Endothelial cell of umbilical vein (primary cell): Measurements from ENCODE around the gene DNAJC4. TPM values are rescaled to one million over a fixed set of nuclear protein-coding genes. Genes with fewer than 3 reads are reported as not detected.
A peak's percentile ranks its signal among the peaks of the same experiment; 100 is the strongest.

ENCODE experiments used
- BruUV-seq: library from RNA; stranded (reverse); fragments of 400-500 nt; replicated peaks from 2 replicates; lab custom pipeline; 2021; lab: Mats Ljungman, UMichigan
- CTCF ChIA-PET: fragments of 300-600, 350-600 bp; sonication (Branson Sonifier 250); formaldehyde crosslinking; loops from one replicate; lab custom pipeline; 2021; ENCODE audit warnings: antibody characterized with exemption, inconsistent platforms; lab: Charles Lee
- POLR2A ChIA-PET: fragments of 300-600, 350-600 bp; sonication (Branson Sonifier 250); formaldehyde crosslinking; loops from one replicate; lab custom pipeline; 2021; ENCODE audit warnings: antibody characterized with exemption, inconsistent platforms; lab: Charles Lee
- DNase-seq: peaks from one replicate; pipeline ENCODE4 v3.0.0-alpha.2; 2011; ENCODE audit warnings: low read depth, low spot score
- FAIRE-seq: peaks from 2 replicates; lab custom pipeline; 2011; peaks lifted over from hg19 to GRCh38; lab: Jason Lieb, UNC
- H2AFZ ChIP-seq: 2 replicates; pipeline ENCODE4 v1.6.0; 2012; ENCODE audit warnings: low read depth, low read length, control low read depth, inconsistent platforms
- H3K27ac ChIP-seq: 2 replicates; pipeline ENCODE4 v1.5.1; 2011; ENCODE audit warnings: low read depth, mild to moderate bottlenecking, control low read depth, low read length, moderate library complexity; ENCODE audit not compliant: insufficient read depth
- H3K27me3 ChIP-seq, 2 experiments: 2 replicates each; pipeline versions ENCODE4 v1.6.0 to v1.6.1; 2011; ENCODE audit warnings: low read length in 2 of 2, mixed read lengths in 1 of 2; ENCODE audit not compliant: control insufficient read depth in 2 of 2, insufficient read depth in 2 of 2
- H3K36me3 ChIP-seq, 2 experiments: 2 replicates in 1 of 2; 3 replicates in 1 of 2; pipeline ENCODE4 v1.5.1; 2011; ENCODE audit warnings: low read length in 2 of 2, mild to moderate bottlenecking in 1 of 2, moderate library complexity in 1 of 2; ENCODE audit not compliant: control insufficient read depth in 2 of 2, insufficient read depth in 2 of 2; ENCODE audit errors: extremely low read depth in 1 of 2
- H3K4me1 ChIP-seq: 3 replicates; pipeline ENCODE4 v1.5.1; 2011; ENCODE audit warnings: mild to moderate bottlenecking, low read length; ENCODE audit not compliant: control insufficient read depth, insufficient read depth; ENCODE audit errors: extremely low read depth
- H3K4me2 ChIP-seq: 2 replicates; pipeline ENCODE4 v1.6.1; 2011; ENCODE audit warnings: low read length, control low read depth, mixed read lengths; ENCODE audit not compliant: insufficient read depth
- H3K4me3 ChIP-seq, 3 experiments: fragments of 200-600 bp in 1 of 3; sonication (generic), shearing (Covaris generic) in 1 of 3; replicated peaks in 1 of 3; 2 replicates each; pipeline ENCODE4 v1.5.1; 2011 to 2016; ENCODE audit warnings: control low read depth in 3 of 3, low read length in 3 of 3, mild to moderate bottlenecking in 2 of 3, inconsistent platforms in 1 of 3, low read depth in 1 of 3, moderate library complexity in 1 of 3; ENCODE audit not compliant: insufficient read depth in 1 of 3
- H3K79me2 ChIP-seq: 2 replicates; pipeline ENCODE4 v1.6.0; 2012; ENCODE audit warnings: low read length, inconsistent platforms; ENCODE audit not compliant: control insufficient read depth, insufficient read depth
- H3K9ac ChIP-seq: replicated peaks from 2 replicates; pipeline ENCODE3; 2011; ENCODE audit warnings: low read length, control low read depth; ENCODE audit not compliant: insufficient read depth; ENCODE audit errors: extremely low read depth
- H3K9me1 ChIP-seq: replicated peaks from 3 replicates; pipeline ENCODE4 v1.6.0; 2011; ENCODE audit warnings: mild to moderate bottlenecking, low read length; ENCODE audit not compliant: control insufficient read depth, insufficient read depth; ENCODE audit errors: extremely low read depth
- H3K9me3 ChIP-seq: replicated peaks from 2 replicates; pipeline ENCODE4 v1.5.1; 2012; ENCODE audit warnings: low read length, inconsistent platforms; ENCODE audit not compliant: control insufficient read depth, insufficient read depth
- H4K20me1 ChIP-seq: replicated peaks from 2 replicates; pipeline ENCODE3; 2011; ENCODE audit warnings: mild to moderate bottlenecking, low read length; ENCODE audit not compliant: control insufficient read depth, insufficient read depth; ENCODE audit errors: extremely low read depth
- POLR2A ChIP-seq: IDR thresholded peaks from 2 replicates; pipeline ENCODE4 v1.6.1; 2012; ENCODE audit warnings: low read depth, mild to moderate bottlenecking, control low read depth, low read length
- POLR2AphosphoS5 ChIP-seq: IDR thresholded peaks from 2 replicates; pipeline ENCODE4 v1.6.1; 2012; ENCODE audit warnings: low read depth, mild to moderate bottlenecking, control low read depth, low read length, moderate library complexity; ENCODE audit not compliant: insufficient read depth
- dilution Hi-C: fragments of 300-500 bp; cut with MboI; formaldehyde crosslinking; loops from one replicate; pipeline ENCODE4 v1.15.0; 2019; ENCODE audit warnings: low sequenced_read_pairs; ENCODE audit not compliant: extremely low pct_ligation_motif_present
- intact Hi-C: fragments of 100-400 bp; cut with micrococcal nuclease; formaldehyde crosslinking; loops from one replicate; pipeline ENCODE4 v1.10.0; 2022
- polyA plus RNA-seq, 4 experiments: library from polyadenylated mRNA; depleted of rRNA in 3 of 4; stranded (reverse) in 3 of 4; unstranded in 1 of 4; fragments of >200 nt; gene quantifications; 2 replicates each; pipeline versions ENCODE4 v1.2.1 to v1.2.3, GENCODE V29; 2011 to 2012; ENCODE audit warnings: missing spikeins in 1 of 4
- total RNA-seq: library from RNA; stranded (reverse); gene quantifications from 2 replicates; pipeline ENCODE4 v1.2.3, GENCODE V29; 2021
- TF ChIP-seq, protein P1 (sequence below): IDR thresholded peaks from 2 replicates; pipeline ENCODE4 v1.6.1; 2011; ENCODE audit not compliant: insufficient read depth, insufficient read length
- TF ChIP-seq, protein P2 (sequence below), 2 donors: IDR thresholded peaks; 1 replicate in 1 of 2; 2 replicates in 1 of 2; pipeline ENCODE4 v1.5.1; 2011; ENCODE audit warnings: low read length in 2 of 2, mild to moderate bottlenecking in 2 of 2, moderate library complexity in 2 of 2, control low read depth in 1 of 2, inconsistent platforms in 1 of 2, low read depth in 1 of 2; ENCODE audit not compliant: insufficient read depth in 1 of 2; ENCODE audit errors: extremely low read depth in 1 of 2

The DNAJC4 gene
- total and polyA plus RNA-seq, 2 donors (not counting 3 experiments of a cell fraction or from before 2014, with no cell fraction given) = 23.5 to 41.2 TPM

DNA sequence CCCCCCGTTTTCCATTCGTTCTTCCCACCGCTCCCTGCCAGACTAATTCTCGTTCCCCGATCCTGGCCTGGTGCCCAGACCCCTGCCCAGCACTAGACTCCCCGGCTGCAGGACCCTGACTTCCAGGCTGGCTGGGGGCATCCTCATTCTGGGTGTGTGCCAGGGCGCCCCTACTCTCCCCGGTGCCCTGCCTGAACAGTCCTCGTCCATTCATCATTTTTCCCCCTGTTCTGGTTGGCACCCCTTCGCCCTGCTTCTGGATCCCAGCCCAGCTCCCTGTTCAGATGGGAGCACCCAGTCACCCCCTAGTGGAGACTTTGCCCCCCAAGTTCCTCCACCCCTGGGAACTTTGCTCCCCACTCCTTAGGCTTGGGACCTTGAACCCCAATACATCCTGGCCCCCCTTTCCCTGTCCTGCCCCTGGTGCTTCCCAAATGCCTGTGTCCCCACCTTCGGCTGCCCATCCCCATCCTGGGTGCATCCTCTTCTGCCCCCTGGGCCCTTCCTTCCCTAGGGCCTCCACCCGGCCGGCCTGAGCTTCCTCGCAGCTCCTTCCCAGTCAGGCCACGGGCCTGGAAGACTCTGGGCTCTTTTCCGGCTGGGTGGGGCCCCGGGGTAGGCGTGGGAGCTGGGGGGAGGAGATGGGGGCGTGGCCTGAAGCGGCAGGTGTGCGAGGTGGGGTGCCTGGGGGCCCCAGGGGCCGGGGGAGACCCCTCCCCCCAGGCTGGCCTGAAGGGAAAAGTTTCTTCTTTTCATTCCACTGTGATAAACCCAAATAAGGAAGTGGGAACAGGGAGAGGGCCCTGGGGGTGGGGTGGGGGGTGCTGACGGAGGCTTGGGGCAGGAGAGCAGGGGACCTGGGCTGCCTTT, 21.9 kb downstream of the DNAJC4 start:
- intact Hi-C loops = no loop called here
- Histone ChIP-seq H3K27me3 (no peaks in the 10 kb centered on the region), H3K4me2 (peak overlapping the region; percentile 86), H3K4me3 (peak overlapping the region; percentile 80 to 93 (median 80)), H3K9me1 (no peaks in the 10 kb centered on the region), H3K9ac (peak overlapping the region; percentile 65), H2AFZ (peak overlapping the region; percentile 23), H3K27ac (peak overlapping the region; percentile 49), H3K4me1 (peaks cover 27% of the 10 kb centered on the region), H3K9me3 (no peaks in the 10 kb centered on the region), H3K79me2 (peaks cover 32% of the 10 kb centered on the region), H3K36me3 (peaks cover 2 to 17% of the 10 kb centered on the region in 2 experiments), H4K20me1 (no peaks in the 10 kb centered on the region)
- no TSS peak for BruUV-seq
- DNase-seq = no peak
- CTCF ChIA-PET = interaction anchor here (0.7 to 4.7 kb wide), 10 partner anchors 8 to 103 kb away, joined by 3 to 60 read pairs (median 8); partner anchors contain the start of genes CATSPERZ, FERMT3, PRDX5 and STIP1
- POLR2A ChIA-PET = no interaction called here
- TF ChIP-seq POLR2AphosphoS5 (peak; percentile 46), POLR2A (peak; percentile 38)
- TF ChIP-seq, protein P1, sequence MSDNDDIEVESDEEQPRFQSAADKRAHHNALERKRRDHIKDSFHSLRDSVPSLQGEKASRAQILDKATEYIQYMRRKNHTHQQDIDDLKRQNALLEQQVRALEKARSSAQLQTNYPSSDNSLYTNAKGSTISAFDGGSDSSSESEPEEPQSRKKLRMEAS = no peak
- TF ChIP-seq, protein P2, sequence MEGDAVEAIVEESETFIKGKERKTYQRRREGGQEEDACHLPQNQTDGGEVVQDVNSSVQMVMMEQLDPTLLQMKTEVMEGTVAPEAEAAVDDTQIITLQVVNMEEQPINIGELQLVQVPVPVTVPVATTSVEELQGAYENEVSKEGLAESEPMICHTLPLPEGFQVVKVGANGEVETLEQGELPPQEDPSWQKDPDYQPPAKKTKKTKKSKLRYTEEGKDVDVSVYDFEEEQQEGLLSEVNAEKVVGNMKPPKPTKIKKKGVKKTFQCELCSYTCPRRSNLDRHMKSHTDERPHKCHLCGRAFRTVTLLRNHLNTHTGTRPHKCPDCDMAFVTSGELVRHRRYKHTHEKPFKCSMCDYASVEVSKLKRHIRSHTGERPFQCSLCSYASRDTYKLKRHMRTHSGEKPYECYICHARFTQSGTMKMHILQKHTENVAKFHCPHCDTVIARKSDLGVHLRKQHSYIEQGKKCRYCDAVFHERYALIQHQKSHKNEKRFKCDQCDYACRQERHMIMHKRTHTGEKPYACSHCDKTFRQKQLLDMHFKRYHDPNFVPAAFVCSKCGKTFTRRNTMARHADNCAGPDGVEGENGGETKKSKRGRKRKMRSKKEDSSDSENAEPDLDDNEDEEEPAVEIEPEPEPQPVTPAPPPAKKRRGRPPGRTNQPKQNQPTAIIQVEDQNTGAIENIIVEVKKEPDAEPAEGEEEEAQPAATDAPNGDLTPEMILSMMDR (IDR thresholded peaks at IDR 0.05; ENCODE audit: extremely low read depth in 1 of 2, insufficient read depth in 1 of 2, low read depth in 1 of 2, low read length in 2 of 2) = peak in 1 of 2 donors; percentile 31
- dilution Hi-C loops = no loop called here
- FAIRE-seq = no peak
